Measurements from ENCODE around the gene CIZ1.

- TF ChIP-seq CTCF (IDR thresholded peaks at IDR 0.05) (no peak), POLR2A (IDR thresholded peaks at IDR 0.05) (no peak)
These were observed 40.6 kb downstream of the CIZ1 start for GRCh38 chr9:128150594-128151308.

All from suprapubic skin (tissue), 3 donors.